OCI-LY1 (cell line): ENCODE results near the gene KRT80.

Experiments
- H2AFZ ChIP-seq: fragments of 200-600 bp; sonication (generic), shearing (Covaris generic); 2 replicates; pipeline ENCODE4 v1.6.0; 2014; ENCODE audit warnings: antibody characterized with exemption, mild to moderate bottlenecking, low read length
- H3F3A ChIP-seq: fragments of 200-600 bp; sonication (generic), shearing (Covaris generic); 2 replicates; pipeline ENCODE4 v1.6.0; 2014; ENCODE audit warnings: mild to moderate bottlenecking, antibody characterized with exemption, low read length, moderate library complexity; ENCODE audit not compliant: insufficient read depth
- H3K27ac ChIP-seq: fragments of 200-600 bp; sonication (generic); 2 replicates; pipeline ENCODE4 v1.5.1; 2014; ENCODE audit warnings: low read length, mixed run types, mild to moderate bottlenecking, low read depth; ENCODE audit not compliant: poor library complexity, severe bottlenecking
- H3K27me3 ChIP-seq: fragments of 200-600 bp; sonication (generic); 2 replicates; pipeline ENCODE4 v1.6.0; 2014; ENCODE audit warnings: antibody characterized with exemption, mild to moderate bottlenecking, low read length, moderate library complexity; ENCODE audit not compliant: insufficient read depth
- H3K36me3 ChIP-seq: fragments of 200-600 bp; sonication (generic); 2 replicates; pipeline ENCODE4 v1.6.1; 2014; ENCODE audit warnings: mild to moderate bottlenecking, antibody characterized with exemption, low read length, moderate library complexity, mixed read lengths; ENCODE audit not compliant: insufficient read depth
- H3K4me1 ChIP-seq: fragments of 200-600 bp; sonication (generic); 2 replicates; pipeline ENCODE4 v1.5.1; 2014; ENCODE audit warnings: mild to moderate bottlenecking, low read length, moderate library complexity; ENCODE audit not compliant: insufficient read depth, severe bottlenecking
- H3K4me2 ChIP-seq: fragments of 200-600 bp; sonication (generic), shearing (Covaris generic); 2 replicates; pipeline ENCODE4 v1.6.1; 2014; ENCODE audit warnings: low read length
- H3K4me3 ChIP-seq: fragments of 200-600 bp; sonication (generic); 2 replicates; pipeline ENCODE4 v1.5.1; 2014; ENCODE audit warnings: low read length, low read depth, mild to moderate bottlenecking, mixed read lengths; ENCODE audit not compliant: poor library complexity, severe bottlenecking
- H3K79me2 ChIP-seq: fragments of 200-600 bp; shearing (Covaris generic); 2 replicates; pipeline ENCODE4 v1.6.1; 2016; ENCODE audit warnings: mixed run types, low read length, mixed read lengths; ENCODE audit not compliant: insufficient read depth
- H3K9ac ChIP-seq: fragments of 200-600 bp; sonication (generic), shearing (Covaris generic); 2 replicates; pipeline ENCODE4 v1.6.1; 2014; ENCODE audit warnings: mild to moderate bottlenecking, low read length, mixed read lengths
- H3K9me2 ChIP-seq: fragments of 200-600 bp; sonication (generic), shearing (Covaris generic); 2 replicates; pipeline ENCODE4 v1.6.1; 2014; ENCODE audit warnings: low read depth, mild to moderate bottlenecking, low read length, mixed read lengths
- H3K9me3 ChIP-seq: fragments of 200-600 bp; shearing (Covaris generic); 2 replicates; pipeline ENCODE4 v1.6.1; 2014; ENCODE audit warnings: low read length, mixed read lengths
- H4K20me1 ChIP-seq: fragments of 200-600 bp; sonication (generic), shearing (Covaris generic); 2 replicates; pipeline ENCODE4 v1.6.0; 2016; ENCODE audit warnings: mild to moderate bottlenecking, low read length; ENCODE audit not compliant: insufficient read depth
- CTCF ChIP-seq: fragments of 200-600 bp; sonication (generic), shearing (Covaris generic); IDR thresholded peaks from 2 replicates; pipeline ENCODE4 v1.5.1; 2017; ENCODE audit warnings: mild to moderate bottlenecking, antibody characterized with exemption, low read length, moderate library complexity, mixed read lengths
- EZH2 ChIP-seq: fragments of 200-600 bp; sonication (generic), shearing (Covaris generic); IDR thresholded peaks from 2 replicates; pipeline ENCODE4 v1.8.0; 2017; ENCODE audit warnings: borderline replicate concordance, mixed run types, mild to moderate bottlenecking, antibody characterized with exemption, low read length, moderate library complexity, mixed read lengths

Gene KRT80

GRCh38 chr12:52149651-52150241, 42.1 kb downstream of the KRT80 start:
- no peaks in the 10 kb centered on the region for H3K27me3 ChIP-seq
- H2AFZ ChIP-seq: no peak overlapping the region
- H3K9ac ChIP-seq: no peak overlapping the region
- H4K20me1 ChIP-seq: no peaks in the 10 kb centered on the region
- H3K36me3 ChIP-seq: no peaks in the 10 kb centered on the region
- H3F3A ChIP-seq: no peaks in the 10 kb centered on the region
- no peaks in the 10 kb centered on the region for H3K79me2 ChIP-seq
- no peaks in the 10 kb centered on the region for H3K9me2 ChIP-seq
- no peak overlapping the region for H3K4me2 ChIP-seq
- no peak overlapping the region for H3K27ac ChIP-seq
- TF ChIP-seq CTCF (no peak), EZH2 (no peak)
- H3K4me3 ChIP-seq: no peak overlapping the region
- no peaks in the 10 kb centered on the region for H3K9me3 ChIP-seq
- no peaks in the 10 kb centered on the region for H3K4me1 ChIP-seq

DNA sequence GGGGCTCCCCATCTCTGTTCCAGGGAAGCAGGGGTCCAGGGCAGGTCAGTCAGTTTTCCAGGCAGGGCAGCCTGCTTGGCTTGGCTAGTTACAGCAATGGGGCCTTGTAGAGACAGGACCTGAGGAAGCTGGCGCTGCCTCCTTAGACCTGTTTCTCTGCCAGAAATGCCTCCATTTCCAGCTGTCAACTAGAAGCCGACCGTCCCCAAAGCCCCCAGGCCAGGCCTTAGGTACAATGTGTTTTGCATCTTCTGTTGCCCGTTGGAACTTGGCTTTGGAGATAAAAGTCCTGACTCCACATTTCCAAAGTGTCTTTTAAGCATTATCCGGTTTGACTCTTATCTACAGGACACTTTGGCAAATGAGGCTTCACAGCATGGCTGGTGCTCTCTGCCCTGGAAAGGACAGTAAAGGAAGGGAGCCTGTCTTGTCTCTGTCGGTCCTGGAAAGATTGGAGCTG, 42.6 kb downstream of the KRT80 start:
- TF ChIP-seq CTCF: no peak
- TF ChIP-seq EZH2: no peak
- Histone ChIP-seq H4K20me1 (no peaks in the 10 kb centered on the region), H3K9me3 (no peaks in the 10 kb centered on the region), H3K79me2 (no peaks in the 10 kb centered on the region), H3K4me1 (no peaks in the 10 kb centered on the region), H2AFZ (no peak overlapping the region), H3K4me2 (no peak overlapping the region), H3K36me3 (no peaks in the 10 kb centered on the region), H3K9me2 (no peaks in the 10 kb centered on the region), H3K27ac (no peak overlapping the region), H3K9ac (no peak overlapping the region), H3F3A (no peaks in the 10 kb centered on the region), H3K4me3 (no peak overlapping the region), H3K27me3 (no peaks in the 10 kb centered on the region)

- no peaks in the 10 kb centered on the region for H4K20me1 ChIP-seq
- no peaks in the 10 kb centered on the region for H3K36me3 ChIP-seq
- TF ChIP-seq EZH2: no peak
- TF ChIP-seq CTCF: no peak
- no peaks in the 10 kb centered on the region for H3K4me1 ChIP-seq
- no peaks in the 10 kb centered on the region for H3F3A ChIP-seq
- H3K9me2 ChIP-seq: no peaks in the 10 kb centered on the region
- no peaks in the 10 kb centered on the region for H3K27me3 ChIP-seq
- H3K9me3 ChIP-seq: no peaks in the 10 kb centered on the region
- H3K79me2 ChIP-seq: no peaks in the 10 kb centered on the region
- H3K4me3 ChIP-seq: no peak overlapping the region
- no peak overlapping the region for H3K4me2 ChIP-seq
- H2AFZ ChIP-seq: no peak overlapping the region
- H3K27ac ChIP-seq: no peak overlapping the region
- H3K9ac ChIP-seq: no peak overlapping the region
These were observed 43.2 kb downstream of the KRT80 start for GRCh38 chr12:52148464-52149181.
